ENCODE results near the gene SFTPB. TPM values are rescaled to one million over a fixed set of nuclear protein-coding genes. Genes with fewer than 3 reads are reported as not detected.

SFTPB gene
- total RNA-seq, 3 donors from 2014 or later = 3.7 TPM; not detected in 2

- H3K36me3 ChIP-seq = no peaks in the 10 kb centered on the region
- H3K27ac ChIP-seq = no peak overlapping the region
- H3K4me1 ChIP-seq = no peaks in the 10 kb centered on the region
Observed at GRCh38 chr2:85653996-85654395, 14.0 kb downstream of the SFTPB start.

GRCh38 chr2:85652056-85652455 lies 15.9 kb downstream of the SFTPB start:
- intact Hi-C loops (cut with DNase I; ENCODE audit: low total_unique reads) = no loop called here
- no peaks in the 10 kb centered on the region for H3K9me3 ChIP-seq
- peaks cover 4% of the 10 kb centered on the region for H3K36me3 ChIP-seq
- TF ChIP-seq POLR2AphosphoS5 (IDR thresholded peaks at IDR 0.05) = no peak
- TF ChIP-seq POLR2A (IDR thresholded peaks at IDR 0.05) = no peak
- TF ChIP-seq CTCF (IDR thresholded peaks at IDR 0.05) = no peak
- no peak overlapping the region for H3K4me3 ChIP-seq
- no peaks in the 10 kb centered on the region for H3K27me3 ChIP-seq
- H3K27ac ChIP-seq = no peak overlapping the region
- no peak for DNase-seq (ENCODE audit: low spot score in 2 of 2)
- H3K4me1 ChIP-seq = no peaks in the 10 kb centered on the region

More at GRCh38 chr2:85653996-85654395, 14.0 kb downstream of the SFTPB start:
- Histone ChIP-seq H3K9me3 (no peaks in the 10 kb centered on the region), H3K4me3 (no peak overlapping the region), H3K27me3 (no peaks in the 10 kb centered on the region)
- intact Hi-C loops (cut with DNase I; ENCODE audit: low total_unique reads) = no loop called here
- TF ChIP-seq POLR2AphosphoS5 (IDR thresholded peaks at IDR 0.05) (no peak), CTCF (IDR thresholded peaks at IDR 0.05) (no peak), POLR2A (IDR thresholded peaks at IDR 0.05) (no peak)
- DNase-seq (ENCODE audit: low spot score in 2 of 2) = no peak

GRCh38 chr2:85651097-85651496 lies 16.9 kb downstream of the SFTPB start:
- H3K4me3 ChIP-seq = no peak overlapping the region
- TF ChIP-seq POLR2AphosphoS5 (IDR thresholded peaks at IDR 0.05) (no peak), POLR2A (IDR thresholded peaks at IDR 0.05) (no peak), CTCF (IDR thresholded peaks at IDR 0.05) (no peak)
- no peak for DNase-seq (ENCODE audit: low spot score in 2 of 2)
- no peak overlapping the region for H3K27ac ChIP-seq
- H3K27me3 ChIP-seq = no peaks in the 10 kb centered on the region
- no peaks in the 10 kb centered on the region for H3K4me1 ChIP-seq
- intact Hi-C loops (cut with DNase I; ENCODE audit: low total_unique reads) = no loop called here
- peaks cover 7% of the 10 kb centered on the region for H3K36me3 ChIP-seq
- no peaks in the 10 kb centered on the region for H3K9me3 ChIP-seq

GRCh38 chr2:85650456-85650855 lies 17.5 kb downstream of the SFTPB start:
- H3K4me1 ChIP-seq = no peaks in the 10 kb centered on the region
- TF ChIP-seq CTCF (IDR thresholded peaks at IDR 0.05) (no peak), POLR2AphosphoS5 (IDR thresholded peaks at IDR 0.05) (no peak), POLR2A (IDR thresholded peaks at IDR 0.05) (no peak)
- H3K27me3 ChIP-seq = no peaks in the 10 kb centered on the region
- no peak overlapping the region for H3K4me3 ChIP-seq
- no peaks in the 10 kb centered on the region for H3K9me3 ChIP-seq
- no peak overlapping the region for H3K27ac ChIP-seq
- peaks cover 14% of the 10 kb centered on the region for H3K36me3 ChIP-seq
- DNase-seq (ENCODE audit: low spot score in 2 of 2) = no peak
- intact Hi-C loops (cut with DNase I; ENCODE audit: low total_unique reads) = no loop called here

- peaks cover 14% of the 10 kb centered on the region for H3K36me3 ChIP-seq
- H3K27me3 ChIP-seq = no peaks in the 10 kb centered on the region
- no peak for DNase-seq (ENCODE audit: low spot score in 2 of 2)
- H3K4me3 ChIP-seq = no peak overlapping the region
- intact Hi-C loops (cut with DNase I; ENCODE audit: low total_unique reads) = no loop called here
- H3K9me3 ChIP-seq = no peaks in the 10 kb centered on the region
- H3K27ac ChIP-seq = no peak overlapping the region
- no peaks in the 10 kb centered on the region for H3K4me1 ChIP-seq
- TF ChIP-seq POLR2A (IDR thresholded peaks at IDR 0.05) (no peak), POLR2AphosphoS5 (IDR thresholded peaks at IDR 0.05) (no peak), CTCF (IDR thresholded peaks at IDR 0.05) (no peak)
Observed at GRCh38 chr2:85649201-85650190, 18.5 kb downstream of the SFTPB start.
